ENCODE data around the gene GSTK1.
"Not testable (repeated sequence)": the region's sequence is repeated elsewhere in the genome, so short reads cannot be mapped to it uniquely, and the experiment has no call there.

GSTK1 gene

DNA sequence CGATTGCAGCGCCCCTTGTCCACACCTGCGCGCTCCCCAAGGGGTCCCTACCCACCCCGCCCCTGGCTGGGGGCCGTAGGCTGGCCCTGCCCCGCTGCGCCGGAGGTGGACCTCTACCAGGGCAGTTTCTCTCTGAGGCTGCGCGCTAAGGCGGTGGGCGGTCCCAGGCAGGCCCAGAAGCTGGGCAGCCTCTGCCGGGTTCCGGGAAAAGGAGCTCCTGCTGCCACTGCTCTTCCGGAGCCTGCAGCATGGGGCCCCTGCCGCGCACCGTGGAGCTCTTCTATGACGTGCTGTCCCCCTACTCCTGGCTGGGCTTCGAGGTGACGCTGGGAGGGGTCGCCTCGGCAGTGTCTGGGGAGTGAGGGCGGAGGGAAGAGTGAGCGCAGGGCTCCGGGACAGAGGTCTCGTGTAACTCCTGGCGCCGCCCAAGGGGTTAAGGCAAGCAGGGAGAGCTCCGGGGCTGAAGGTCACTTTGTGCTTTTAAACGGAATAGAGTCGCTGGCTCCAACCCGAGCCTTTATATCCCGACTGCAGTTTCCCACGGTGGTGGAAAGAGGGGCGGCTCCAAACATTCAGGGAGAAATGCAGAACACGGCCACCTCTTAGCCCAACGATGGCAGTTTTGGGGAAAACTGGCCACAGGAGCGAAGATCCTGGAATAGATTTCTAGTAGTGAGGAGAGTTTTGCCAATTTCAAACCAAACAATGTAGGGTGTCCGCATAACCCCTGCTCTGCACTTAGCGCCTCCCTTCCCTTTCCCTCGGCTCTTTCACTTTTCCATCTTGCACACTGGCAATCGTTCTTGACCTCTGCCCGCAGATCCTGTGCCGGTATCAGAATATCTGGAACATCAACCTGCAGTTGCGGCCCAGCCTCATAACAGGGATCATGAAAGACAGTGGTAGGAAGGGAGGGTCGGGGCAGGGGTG, at the start of gene GSTK1:
Gene GSTK1, plus strand, starts transcription at position 176 of the 930 bp plus-strand sequence. Its CDS starts 73 bp downstream, at position 249.
- DNase-seq = peak; percentile 87

DNA sequence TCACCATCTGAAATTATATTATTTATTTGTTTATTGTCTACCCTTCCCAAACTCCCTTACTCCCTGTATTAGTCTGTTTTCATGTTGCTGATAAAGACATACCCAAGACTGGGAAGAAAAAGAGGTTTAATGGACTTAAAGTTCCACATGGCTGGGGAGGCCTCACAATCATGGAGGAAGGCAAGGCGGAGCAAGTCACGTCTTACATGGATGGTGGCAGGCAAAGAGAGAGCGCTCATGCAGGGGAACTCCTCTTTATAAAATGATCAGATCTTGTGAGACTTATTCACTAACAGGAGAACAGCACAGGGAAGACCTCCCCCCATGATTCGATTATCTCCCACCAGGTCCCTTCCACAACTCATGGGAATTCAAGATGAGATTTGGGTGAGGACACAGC, 49.8 kb upstream of the GSTK1 start:
- not testable (repeated sequence) for DNase-seq

DNA sequence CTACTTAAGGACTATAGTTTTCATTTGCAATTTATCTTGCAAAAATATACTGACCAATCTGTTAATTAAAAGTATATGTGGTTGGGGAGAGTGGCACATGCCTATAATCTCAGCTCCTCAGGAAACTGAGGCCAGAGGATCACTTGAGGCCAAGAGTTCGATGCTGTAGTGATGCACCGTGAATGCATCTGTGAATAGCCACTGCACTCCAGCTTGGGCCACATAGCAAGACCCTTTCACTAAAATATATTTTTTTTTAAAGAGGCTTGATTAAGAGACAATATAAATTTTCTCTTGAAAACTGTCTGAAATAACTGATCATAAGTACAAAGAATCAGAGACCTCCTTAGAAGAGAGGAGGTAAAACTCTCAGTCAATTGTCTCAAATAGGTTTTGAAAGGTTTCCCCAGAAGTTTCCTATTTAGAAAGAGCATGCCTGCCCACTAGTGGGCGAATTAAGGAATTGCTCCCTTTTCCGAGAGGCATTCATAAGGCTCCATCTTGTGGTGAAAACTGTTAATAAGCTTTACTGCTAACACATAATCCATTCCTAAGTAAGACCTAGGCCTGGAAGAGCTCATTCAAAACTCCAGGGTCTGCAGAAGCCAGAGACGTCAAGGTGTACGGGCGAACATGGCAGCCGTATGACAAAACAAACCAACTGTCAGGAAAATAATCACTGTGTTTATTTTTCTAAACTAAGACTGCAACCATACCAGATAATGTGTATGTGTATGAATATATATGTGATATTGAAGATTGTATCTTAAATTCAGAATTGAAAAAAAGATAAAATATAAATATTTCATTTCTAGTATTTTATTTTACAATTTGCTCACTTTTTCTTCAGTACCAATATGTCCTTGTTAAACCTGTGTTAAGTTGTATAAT, 48.2 kb upstream of the GSTK1 start:
- DNase-seq = peak; percentile 92

DNA sequence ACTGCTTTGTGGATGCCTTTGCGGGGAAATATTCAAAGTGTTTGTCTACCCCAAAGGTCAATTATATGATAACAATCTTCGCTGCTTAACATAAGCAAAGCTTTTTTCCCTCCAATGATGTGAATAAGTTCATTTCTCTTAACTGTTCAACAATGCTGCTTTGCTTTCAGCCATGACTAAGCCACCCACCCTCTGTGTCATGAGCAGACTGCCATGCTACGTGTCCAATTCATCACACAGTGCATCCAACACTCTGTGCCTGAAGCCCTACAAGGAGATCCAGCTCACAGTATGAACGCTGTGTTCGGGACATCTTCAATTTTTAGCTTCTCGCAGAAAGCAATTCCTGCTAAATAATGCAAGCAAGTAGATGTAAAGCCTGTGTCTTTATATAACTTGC, 47.1 kb upstream of the GSTK1 start:
- no peak for DNase-seq

DNA sequence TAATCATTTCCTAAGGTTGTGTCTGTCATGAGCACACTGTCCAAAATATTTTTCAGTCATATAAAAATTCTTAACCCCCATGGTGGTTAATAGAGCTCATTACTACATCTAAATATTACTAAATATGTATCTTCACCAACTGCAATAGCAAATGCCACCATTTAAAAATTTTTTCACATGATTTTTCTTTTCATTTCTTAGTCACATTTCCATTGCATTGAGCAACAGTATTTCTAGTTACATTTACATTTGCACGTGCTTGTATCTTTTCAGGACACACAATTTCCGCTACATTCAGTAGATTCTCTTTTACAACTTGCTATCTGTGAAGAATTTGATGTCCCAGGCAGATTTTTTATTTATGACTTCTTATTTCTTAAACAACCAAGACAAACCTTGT, 46.6 kb upstream of the GSTK1 start:
- no peak for DNase-seq

DNA sequence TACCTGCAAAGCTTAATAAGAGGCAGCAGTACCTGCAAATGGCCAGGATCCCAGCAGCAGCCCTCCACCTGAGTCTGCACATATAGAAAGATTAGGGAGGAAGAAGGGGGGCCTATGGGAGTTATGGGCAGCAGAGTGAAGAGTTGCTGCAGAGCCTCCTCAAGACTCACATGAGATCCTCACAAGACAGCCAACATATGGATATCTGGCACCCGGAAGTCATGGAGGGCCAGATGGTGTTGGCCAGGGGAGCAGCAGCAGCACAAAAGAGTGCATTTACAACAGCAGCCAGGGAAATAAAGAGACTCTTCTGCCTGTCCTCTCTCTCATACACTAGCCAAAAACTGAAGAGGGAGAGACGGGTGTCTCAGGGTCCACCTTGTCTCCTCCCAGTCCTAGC, 45.4 kb upstream of the GSTK1 start:
- DNase-seq = no peak

DNA sequence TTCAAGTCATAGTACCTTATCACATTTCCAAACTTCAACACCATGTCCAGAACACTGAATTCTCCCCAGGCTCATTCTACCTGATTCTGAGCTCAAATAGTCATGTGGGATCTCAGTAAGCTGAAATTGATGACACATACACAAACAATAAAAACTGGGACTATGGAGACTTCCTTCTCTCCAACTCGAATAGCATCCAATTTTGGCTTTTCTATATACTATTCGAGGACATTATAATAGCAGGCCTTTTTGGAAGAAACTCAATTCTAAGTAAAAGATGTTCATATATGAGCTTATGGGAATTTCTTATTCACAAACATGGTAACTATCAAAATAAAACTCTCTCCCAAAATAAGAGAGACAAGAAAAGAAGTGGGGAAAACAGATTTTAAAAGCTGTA, 42.0 kb upstream of the GSTK1 start:
- no peak for DNase-seq

DNA sequence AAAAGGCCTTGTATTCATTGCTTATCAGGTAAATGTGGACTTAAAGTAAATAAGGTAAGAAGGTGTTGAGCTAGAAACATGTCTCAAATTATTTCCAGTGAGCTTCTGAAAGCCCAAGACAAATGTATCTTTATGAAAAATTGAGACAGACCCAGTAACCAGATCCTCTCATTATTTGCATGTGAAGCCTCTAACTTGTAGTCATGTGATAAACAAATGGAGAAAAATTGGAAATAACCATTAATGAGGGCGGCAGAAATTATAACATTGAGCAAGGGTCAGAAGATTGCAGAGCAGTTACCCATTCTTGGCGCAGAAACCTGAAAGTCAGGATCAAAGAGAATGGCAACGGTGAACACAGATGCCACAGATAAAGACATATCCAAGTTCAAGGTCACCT, 41.5 kb upstream of the GSTK1 start, which contains the start of gene TAS2R40:
Gene TAS2R40, plus strand, starts transcription at position 301 of the 400 bp plus-strand sequence. Its CDS starts 42 bp downstream, at position 343.
- DNase-seq = no peak

DNA sequence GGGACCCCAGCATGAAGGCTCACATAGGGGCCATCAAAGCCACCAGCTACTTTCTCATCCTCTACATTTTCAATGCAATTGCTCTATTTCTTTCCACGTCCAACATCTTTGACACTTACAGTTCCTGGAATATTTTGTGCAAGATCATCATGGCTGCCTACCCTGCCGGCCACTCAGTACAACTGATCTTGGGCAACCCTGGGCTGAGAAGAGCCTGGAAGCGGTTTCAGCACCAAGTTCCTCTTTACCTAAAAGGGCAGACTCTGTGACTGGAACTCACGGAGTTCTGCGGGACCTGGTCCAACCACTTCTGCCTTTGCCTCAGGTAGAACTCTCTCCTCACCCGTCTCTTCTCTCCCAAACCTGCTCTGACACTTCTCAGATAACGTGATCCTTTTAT, 40.5 kb upstream of the GSTK1 start:
- DNase-seq = no peak

DNA sequence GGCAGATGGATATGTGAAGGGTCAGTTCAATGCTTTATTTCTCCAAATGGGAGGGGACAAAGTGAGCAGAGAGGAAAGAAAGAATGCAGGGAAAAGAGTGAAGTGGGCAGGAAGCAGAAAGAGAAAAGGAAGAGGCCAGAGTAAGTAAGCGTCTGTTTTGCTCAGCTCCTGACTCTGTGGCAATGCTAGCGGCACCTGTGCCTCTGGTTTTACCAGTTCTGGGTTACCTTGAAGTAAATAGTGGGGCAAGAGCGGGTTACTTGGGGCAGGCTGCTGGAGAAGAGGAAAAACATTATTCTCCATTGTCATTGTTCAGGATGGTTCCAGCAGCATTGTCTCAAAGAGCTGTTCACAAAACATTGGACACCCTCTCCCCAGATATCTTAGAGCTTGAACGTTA, 39.5 kb upstream of the GSTK1 start:
- no peak for DNase-seq

DNA sequence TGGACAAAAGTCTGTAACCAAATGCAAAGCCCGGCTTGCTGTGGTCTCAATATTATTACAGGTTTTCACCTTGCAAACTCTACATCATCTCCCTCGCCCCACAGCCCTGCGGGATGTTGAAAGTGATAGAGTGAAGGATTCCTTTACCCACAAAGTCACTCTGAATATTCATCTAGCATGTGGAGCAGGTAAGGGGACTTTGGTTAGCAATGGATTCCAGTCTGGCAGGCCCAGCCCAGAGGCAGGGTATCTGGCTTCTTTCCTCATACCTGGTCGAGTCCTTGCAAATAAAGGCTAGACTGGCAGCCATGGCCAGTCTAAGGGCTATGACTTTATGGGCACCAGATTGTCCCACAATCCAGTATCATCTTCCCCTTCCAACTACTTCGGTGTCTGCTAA, 38.2 kb upstream of the GSTK1 start:
- no peak for DNase-seq

DNA sequence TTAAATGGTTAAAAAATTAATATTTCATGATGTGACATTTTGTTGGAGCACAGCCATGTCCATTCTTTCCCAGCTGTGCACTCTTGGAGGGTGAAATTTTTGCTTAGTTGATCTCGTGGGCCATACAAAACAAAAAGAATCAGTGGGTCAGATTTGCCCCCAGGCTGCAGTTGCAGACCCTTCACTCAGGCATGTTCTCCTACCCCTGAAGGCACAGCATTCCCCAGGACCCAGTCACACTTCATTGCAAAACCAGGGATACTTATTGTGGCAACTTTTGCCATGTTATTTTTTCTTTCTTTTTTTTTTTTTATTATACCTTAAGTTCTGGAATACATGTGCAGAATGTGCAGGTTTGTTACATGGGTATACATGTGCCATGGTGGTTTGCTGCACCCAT, 35.4 kb upstream of the GSTK1 start:
- no peak for DNase-seq

DNA sequence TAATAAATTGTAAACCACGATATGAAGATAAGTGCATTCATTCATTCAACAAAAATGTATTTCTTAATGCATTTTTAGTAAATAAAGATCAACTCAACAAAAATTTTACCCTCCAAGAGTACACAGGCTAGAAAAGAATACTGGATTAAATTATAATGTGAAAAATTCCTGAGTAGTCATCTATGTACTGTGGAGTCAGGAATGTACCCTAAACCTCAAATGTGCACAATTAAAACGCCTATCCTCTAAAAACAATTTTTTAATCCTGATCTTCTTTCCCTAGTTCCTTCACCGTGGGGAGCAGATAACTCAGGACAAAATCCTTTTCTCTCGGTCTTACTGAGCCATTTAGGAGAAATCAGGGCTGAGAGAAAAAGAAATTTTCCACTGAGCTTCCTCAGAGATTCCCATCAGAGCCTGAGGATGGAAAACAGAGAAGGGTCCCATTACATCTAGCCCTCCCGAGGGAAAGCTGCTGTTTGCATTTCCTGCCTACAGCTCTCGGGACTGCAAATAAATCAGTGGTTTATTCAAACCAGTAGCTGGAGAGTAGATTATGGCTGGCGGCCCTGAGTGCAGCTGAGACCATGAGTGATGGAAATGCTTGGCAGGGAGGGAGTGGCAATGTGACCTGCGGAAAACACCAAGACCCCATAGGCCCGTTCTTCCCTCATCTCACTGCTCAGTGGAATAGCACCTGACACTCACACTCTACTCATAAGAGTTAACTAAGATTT, 34.0 kb upstream of the GSTK1 start:
- no peak for DNase-seq

DNA sequence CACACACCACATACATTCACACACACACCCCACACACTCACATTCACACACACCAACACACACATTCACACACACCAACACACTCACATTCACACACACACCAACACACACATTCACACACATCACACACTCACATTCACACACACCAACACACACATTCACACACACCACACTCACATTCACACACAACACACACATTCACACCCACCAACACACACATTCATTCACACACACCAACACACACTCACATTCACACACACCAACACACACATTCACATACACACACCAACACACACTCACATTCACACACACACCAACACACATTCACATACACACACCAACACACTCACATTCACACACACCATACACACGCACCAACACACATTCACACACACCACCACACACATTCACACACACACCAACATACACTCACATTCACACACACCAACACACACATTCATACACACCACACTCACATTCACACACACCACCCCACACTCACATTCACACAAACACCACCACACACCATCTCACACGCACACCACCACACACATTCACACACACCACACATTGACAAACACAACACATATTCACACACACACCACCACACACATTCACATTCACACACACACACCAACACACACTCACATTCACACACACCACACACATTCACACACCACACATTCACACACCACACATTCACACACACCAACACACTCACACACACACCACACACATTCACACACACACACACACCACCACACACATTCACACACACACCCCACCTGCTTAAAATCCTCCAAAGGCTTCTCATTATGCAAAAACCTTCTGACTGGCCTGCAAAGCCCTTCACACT, 32.4 kb upstream of the GSTK1 start:
- no peak for DNase-seq

DNA sequence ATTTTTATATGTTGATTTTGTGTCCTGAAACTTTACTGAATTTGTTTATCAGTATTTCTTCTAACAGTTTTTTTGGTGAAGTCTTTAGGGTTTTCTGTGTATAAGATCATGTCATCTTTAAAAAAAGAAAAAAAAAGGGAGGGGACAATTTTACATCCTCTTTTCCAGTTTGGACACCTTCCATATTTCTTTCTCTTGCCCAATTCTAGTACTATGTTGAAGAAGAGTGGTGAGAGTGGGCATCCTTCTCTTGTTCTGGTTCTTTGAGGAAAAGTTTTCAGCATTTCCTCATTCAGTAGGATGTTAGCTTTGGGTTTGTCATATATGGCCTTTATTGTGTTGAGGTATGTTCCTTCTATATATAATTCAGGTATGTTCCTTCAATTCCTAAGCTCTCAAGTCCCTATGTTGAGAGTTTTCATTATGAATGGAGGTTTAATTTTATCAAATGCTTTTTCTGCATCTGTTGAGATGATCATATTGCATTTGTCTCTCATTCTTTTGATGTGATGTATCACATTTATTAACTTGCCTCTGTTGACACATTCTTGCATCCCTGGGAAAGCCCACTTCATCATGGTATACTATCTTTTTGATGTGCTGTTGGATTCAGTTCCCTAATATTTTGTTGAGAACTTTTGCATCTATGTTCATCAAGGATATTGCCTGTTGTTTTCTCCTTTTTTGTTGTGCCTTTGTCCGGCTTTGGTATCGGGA, 29.3 kb upstream of the GSTK1 start:
- DNase-seq = no peak

DNA sequence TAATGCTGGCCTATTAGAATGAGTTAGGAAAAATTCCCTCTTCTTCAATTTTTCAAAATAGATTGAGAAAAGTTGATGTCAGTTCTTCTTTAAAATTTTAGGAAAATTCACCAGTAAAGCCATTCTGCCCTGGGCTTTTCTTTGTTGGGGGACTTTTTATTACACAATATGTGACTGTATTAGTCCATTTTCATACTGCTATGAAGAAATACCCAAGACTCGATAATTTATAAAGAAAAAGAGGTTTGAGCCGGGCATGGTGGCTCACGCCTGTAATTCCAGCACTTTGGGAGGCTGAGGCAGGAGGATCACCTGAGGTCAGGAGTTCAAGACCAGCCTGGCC, 28.7 kb upstream of the GSTK1 start:
- DNase-seq = no peak

DNA sequence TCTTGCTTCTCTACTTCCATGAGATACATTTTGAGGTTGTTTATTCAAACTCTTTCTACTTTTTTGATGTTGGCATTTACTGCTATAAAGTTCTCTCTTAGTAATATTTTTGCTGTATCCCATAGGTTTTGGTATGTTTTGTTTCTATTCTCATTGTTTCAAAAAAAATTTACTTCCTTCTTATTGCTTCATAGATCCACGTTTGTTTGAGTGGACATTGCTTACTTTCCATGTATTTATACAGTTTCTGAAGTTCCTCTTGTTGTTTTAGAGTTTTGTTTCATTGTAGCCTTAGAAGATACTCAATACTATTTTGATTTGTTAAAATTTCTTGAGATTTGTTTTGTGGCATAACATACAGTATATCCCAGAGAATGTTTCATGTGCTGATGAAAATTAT, 27.7 kb upstream of the GSTK1 start:
- DNase-seq = no peak

DNA sequence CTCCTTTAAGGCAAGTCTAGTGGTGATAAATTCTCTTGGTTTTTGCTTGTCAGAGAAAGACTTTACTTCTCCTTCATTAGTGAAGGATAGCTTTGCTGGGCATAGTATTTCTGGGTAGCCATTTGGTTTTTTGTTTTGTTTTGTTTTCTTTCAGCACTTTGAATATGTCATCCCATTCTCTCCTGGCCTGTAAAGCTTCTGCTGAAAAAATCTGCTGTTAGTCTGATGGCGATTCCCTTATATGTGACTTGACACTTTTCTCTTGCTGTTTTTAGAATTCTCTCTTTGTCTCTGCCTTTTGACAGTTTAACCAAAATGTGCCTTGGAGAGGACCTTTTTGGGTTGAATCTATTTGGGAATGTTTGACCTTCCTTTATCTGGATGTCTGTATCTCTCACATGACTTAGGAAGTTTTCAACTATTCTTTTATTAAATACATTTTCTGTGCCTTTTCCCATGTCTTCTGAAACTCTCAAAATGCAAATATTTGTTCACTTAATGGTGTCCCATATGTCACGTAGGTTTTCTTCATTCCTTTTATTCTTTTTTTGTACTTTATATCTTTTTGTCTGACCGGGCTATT, 26.7 kb upstream of the GSTK1 start:
- no peak for DNase-seq

DNA sequence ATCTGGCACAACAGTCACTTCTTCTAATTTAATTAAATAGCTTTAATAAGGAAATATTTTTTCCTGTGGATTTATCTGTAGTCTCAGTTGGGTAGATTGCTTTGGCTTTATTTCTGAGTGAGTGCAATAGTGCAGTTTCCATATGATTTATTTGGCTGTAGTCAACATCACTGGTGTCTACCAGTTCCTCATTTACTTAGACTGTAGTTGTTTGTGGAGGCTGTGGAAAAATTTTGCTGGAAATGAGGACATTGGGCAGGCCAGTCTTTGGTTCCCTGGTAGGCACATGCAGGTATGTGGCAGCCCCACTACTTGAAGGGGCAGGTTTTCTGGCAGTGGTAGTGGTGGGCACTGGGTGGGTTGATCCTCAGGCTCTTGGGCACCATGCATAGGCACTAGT, 25.9 kb upstream of the GSTK1 start:
- no peak for DNase-seq

DNA sequence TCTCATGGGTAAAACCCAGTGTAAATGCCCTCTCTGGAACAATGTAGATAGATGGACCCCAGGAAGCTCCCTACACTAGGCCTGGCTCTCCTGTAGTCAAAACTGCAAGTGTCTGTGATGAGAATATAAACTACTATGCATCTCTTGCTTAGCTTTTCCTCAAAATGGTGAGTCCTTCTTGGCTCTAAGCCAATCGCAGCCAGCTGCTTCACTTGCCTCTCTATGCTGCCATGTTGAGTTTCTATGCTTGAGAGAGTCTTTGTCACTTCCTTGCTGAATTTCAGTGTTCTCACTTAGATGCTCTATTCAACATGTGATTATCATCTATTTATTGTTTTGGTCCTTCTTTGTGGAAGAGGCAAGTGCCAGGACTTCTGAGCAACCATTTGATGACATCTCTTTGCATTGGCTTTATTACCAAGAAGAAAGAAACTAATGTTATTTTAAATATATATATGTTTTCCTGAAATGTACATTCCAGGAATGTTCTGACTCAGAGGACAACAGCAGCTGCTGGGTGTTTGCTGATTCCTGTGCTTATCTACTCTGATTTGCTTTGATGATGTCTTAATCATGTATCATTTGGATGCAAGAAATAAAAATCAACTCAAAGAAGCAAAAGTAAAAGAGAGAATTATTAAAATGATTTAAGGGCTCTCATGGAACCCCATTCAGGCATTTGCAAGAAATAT, 24.8 kb upstream of the GSTK1 start:
- DNase-seq = no peak

All from DMS53 (cell line).